HG03575 (cell line): ENCODE measurements around the gene TMEM182.

ENCODE experiments used
- ATAC-seq: cut with Tn5 transposase; IDR thresholded peaks from one replicate; pipeline ENCODE4 v1.9.1; 2021; ENCODE audit not compliant: unreplicated experiment, insufficient number of reproducible peaks, low FRiP score; ENCODE audit errors: extremely low read depth

The TMEM182 gene

GRCh38 chr2:102795641-102796040 lies 33.8 kb downstream of the TMEM182 start:
- ATAC-seq = no peak

DNA sequence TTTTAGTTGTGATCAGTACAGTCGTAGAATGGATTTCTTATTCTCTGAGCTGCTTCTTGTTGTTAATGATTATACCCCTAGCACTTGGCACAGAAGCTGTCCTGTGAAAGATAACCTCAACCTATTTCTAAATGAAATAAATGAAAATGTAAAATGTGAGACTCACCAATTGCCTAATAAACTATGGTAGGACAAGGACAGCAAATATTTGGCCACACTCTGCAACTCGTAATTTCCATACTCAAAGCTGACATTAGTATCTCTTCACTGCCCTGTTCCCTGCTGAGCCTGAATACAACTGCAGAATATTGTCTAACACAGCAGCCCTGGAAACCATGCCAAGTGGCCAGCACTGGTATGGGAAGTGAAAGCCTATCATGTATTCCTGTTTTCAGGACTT lies 34.5 kb downstream of the TMEM182 start:
- ATAC-seq = no peak

GRCh38 chr2:102797486-102797885 lies 35.7 kb downstream of the TMEM182 start:
- no peak for ATAC-seq

- ATAC-seq = no peak
Observed at GRCh38 chr2:102798181-102798580, 36.4 kb downstream of the TMEM182 start.

DNA sequence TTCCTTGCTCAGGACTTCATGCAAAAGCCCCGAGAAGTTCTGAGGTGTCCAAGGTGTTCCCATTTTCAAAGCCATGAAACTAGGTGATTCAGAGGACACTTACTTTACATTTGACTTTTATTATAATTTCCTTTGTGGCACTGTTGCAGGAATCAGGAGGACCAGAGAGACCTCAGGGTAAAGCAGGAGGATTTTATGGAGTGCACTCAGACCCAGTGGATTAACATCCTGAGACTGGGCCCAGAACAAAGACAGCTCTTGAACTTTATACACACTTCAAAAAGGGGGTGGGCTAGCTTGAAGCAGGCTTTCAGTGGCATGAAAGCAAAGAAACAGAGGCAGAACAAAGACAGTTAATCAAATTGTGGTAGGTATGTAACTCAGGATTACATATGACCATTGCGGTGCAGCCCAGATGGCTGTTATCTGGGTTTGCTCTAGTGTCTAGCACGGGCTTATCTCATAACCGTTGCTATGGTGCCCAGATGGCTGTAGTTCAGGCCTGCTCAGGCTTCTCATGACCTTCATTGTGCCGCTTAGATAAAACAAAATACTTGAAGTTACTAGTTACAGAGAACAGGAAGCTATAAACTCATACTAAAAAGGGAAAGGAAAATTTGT lies 39.4 kb downstream of the TMEM182 start:
- ATAC-seq = no peak

DNA sequence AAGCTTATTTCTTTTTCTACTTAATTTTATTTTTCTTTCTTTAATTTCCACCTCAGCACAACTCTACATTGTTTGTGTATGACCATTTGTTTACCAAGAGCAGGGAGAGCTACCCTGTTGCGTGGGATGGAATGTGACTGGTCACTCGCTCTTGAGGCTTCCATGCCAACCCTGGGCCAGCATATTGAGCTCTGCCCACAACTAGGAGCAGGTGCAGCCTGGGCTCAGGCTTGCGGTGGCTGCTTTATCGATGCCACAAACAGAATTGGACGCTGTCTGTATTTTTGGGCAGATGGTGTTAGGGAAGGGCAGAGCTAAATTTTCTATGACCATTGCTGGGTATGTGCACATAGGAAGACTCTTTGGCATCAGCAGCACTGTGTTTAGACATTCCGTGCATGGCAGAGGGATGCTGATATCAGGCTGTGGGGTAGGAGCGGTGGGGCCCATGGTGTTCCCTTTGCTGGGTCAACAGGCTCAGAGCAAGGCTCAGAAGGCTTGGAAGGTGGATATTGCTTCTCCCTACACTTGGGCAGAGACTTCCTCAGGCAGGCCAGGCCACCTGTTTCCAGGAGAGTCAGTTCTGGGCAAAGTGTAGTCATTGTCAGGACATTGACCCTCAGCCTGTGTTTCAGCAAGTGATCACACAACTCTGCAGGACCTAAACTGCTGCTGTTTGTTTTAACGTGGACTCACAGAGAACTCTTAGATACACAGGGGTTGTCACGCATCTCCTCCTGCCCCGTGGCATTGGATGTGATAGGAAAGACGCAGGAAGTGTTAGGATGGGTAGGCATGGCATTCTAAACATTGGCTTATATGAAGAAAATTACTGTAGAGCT lies 40.2 kb downstream of the TMEM182 start:
- ATAC-seq = no peak

GRCh38 chr2:102803041-102803896 lies 41.4 kb downstream of the TMEM182 start:
- ATAC-seq = no peak

DNA sequence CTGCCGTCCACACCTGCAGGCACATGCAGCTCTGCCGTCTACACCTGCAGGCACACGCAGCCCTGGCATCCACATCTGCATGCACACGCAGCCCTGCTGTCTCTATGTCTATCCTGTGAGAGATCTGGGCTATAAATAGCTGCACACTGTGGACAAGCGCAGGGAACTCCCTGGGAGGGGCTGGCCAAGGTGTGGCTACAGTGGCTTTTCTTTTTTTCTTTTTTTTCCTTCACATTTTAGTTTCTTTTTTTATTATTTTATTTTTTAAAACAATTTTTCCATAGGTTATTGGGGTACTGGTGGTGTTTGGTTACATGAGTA lies 42.0 kb downstream of the TMEM182 start:
- ATAC-seq = no peak

DNA sequence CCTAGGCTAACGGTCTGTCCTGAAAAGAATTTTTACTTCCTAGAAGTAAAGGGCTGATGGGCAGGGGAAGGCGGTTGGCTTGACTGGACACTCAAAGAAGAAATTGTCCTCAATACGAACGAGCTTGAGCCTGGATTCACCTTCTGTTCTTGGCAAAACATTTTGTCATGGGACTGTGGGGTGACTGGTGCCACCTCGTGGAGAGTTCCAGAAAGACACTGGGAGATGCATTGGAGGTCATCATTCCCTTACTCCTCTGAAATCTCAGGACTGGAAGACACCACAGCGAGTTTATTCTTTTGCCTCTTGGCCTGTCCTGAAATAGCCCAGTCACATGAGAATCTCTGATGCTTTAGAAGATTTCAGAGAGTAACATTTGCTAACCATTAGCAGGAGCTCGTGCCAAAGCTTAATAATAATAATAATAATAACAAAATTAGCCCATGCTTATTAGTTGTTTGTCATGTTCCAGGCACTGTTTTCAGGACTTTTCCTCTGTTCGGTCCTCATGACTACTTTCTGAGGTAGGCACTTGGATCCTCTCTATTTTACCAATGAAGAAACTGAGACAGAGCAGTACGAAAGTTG lies 44.5 kb downstream of the TMEM182 start:
- ATAC-seq = no peak

GRCh38 chr2:102809291-102810189 lies 47.7 kb downstream of the TMEM182 start:
- ATAC-seq = no peak

DNA sequence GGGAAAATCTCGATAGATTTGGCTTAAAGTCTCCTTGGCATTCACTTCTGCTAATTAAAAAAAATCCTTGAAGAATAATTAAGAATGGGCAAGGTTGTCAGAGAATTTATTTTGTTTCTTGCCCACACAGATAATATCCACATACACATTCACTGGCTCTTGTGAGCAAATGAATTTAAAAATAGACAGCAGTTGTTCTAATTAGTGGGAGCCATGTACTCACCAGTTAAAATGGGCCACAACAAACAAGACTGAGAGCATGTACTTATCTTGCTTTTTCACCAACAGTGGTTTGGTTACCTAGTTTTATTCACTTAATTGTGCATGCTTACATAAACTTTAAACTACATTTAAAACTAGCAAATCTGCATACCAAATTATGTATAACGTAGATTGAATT lies 53.5 kb downstream of the TMEM182 start:
- ATAC-seq = no peak

GRCh38 chr2:102826904-102827303 lies 65.1 kb downstream of the TMEM182 start:
- no peak for ATAC-seq

DNA sequence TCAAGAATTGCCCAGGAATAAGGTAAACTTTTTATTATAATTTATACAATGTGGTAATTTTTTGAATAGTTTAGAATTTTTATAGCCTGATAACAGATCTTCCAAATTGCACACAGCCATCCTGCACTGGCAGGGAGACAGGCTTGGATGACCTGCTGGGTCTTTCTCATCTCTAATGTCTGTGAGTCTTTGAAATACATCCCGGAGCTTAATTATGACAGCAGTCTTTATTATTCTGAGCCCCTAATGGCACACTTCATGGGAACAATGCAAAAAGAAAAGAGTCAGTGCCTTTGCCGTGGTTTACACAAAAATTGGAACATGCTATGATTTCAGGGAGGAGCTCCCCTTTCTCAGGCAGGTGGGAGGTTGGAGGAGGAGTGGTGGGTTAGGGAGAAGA lies 71.0 kb downstream of the TMEM182 start:
- ATAC-seq = no peak

GRCh38 chr2:102834523-102835273 lies 72.9 kb downstream of the TMEM182 start:
- no peak for ATAC-seq

- ATAC-seq = no peak
Observed at GRCh38 chr2:102837626-102838198, 75.9 kb downstream of the TMEM182 start.

GRCh38 chr2:102839668-102840388 lies 78.0 kb downstream of the TMEM182 start:
- no peak for ATAC-seq
